Measurements from ENCODE around the gene TMEM254. TPM values are rescaled to one million over a fixed set of nuclear protein-coding genes. Genes with fewer than 3 reads are reported as not detected.

Gene TMEM254
- total RNA-seq, 6 experiments from 2014 or later: 18.1 to 33.7 (median 30.8) TPM

DNA sequence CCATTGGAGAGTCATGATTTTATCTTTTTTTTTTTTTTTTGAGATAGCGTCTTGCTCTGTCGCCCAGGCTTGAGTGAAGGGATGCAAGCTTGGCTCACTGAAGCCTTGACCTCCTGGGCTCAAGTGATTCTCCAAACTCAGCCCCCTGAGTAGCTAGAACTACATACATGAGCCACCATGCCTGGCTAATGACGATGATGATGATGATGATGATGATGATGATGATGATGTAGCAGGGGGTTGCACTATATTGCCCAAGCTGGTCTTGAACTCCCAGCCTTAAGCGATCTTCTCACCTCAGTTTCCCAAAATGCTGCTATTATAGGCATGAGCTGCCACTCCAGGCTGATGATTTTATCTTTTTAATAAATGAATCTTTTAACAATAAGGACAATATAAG is 40.2 kb downstream of the TMEM254 start:
- intact Hi-C loops (cut with DNase I): no loop called here
- 90% methylated on average over 3 of the region's 4 CpGs for WGBS (ENCODE audit: insufficient coverage, low coverage, low lambda C conversion rate, missing lambda C conversion rate)
- H3K27ac ChIP-seq: no peak overlapping the region
- DNase-seq: no peak
- H3K4me3 ChIP-seq: no peak overlapping the region
- no peaks in the 10 kb centered on the region for H3K4me1 ChIP-seq
- no peaks in the 10 kb centered on the region for H3K9me3 ChIP-seq
- H3K36me3 ChIP-seq: no peaks in the 10 kb centered on the region
- TF ChIP-seq POLR2A (IDR thresholded peaks at IDR 0.05): no peak
- TF ChIP-seq, protein P1, sequence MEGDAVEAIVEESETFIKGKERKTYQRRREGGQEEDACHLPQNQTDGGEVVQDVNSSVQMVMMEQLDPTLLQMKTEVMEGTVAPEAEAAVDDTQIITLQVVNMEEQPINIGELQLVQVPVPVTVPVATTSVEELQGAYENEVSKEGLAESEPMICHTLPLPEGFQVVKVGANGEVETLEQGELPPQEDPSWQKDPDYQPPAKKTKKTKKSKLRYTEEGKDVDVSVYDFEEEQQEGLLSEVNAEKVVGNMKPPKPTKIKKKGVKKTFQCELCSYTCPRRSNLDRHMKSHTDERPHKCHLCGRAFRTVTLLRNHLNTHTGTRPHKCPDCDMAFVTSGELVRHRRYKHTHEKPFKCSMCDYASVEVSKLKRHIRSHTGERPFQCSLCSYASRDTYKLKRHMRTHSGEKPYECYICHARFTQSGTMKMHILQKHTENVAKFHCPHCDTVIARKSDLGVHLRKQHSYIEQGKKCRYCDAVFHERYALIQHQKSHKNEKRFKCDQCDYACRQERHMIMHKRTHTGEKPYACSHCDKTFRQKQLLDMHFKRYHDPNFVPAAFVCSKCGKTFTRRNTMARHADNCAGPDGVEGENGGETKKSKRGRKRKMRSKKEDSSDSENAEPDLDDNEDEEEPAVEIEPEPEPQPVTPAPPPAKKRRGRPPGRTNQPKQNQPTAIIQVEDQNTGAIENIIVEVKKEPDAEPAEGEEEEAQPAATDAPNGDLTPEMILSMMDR (IDR thresholded peaks at IDR 0.05): no peak
- no peak for ATAC-seq
- no peaks in the 10 kb centered on the region for H3K27me3 ChIP-seq

DNA sequence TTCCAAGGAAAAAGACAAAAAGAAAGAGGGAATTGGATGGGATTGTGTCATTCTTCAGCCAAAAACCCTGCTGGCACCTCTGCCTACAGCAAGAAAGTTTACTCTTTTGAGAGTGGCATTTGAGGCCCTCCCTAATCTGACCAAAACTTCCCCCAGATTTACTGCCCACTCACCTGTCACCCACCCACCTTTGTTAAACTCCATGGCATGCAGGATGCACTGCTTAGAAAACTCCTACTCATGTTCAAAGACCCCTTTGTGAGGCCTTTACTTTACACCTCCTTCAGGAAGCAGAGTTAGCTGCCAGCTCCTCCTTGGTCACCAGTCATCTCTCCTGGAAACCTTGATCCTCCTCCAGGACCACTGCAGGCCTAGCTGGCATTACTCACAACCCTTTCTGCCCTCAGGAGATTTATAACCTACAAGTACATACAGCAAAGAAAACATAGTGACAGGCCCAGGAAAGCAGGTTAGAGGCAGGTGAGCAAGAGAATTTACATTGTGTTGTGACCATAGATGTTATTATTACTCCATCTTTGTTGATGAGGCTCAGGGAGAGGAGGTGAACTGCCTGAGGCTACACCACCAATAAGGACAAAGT is 43.7 kb downstream of the TMEM254 start:
- intact Hi-C loops (cut with DNase I): no loop called here
- no peak overlapping the region for H3K27ac ChIP-seq
- H3K27me3 ChIP-seq: no peaks in the 10 kb centered on the region
- DNase-seq (no peak), ATAC-seq (no peak)
- no peaks in the 10 kb centered on the region for H3K9me3 ChIP-seq
- no peak for TF ChIP-seq POLR2A (IDR thresholded peaks at IDR 0.05)
- TF ChIP-seq, protein P1 (IDR thresholded peaks at IDR 0.05): no peak
- H3K36me3 ChIP-seq: no peaks in the 10 kb centered on the region
- H3K4me1 ChIP-seq: no peaks in the 10 kb centered on the region
- no peak overlapping the region for H3K4me3 ChIP-seq

DNA sequence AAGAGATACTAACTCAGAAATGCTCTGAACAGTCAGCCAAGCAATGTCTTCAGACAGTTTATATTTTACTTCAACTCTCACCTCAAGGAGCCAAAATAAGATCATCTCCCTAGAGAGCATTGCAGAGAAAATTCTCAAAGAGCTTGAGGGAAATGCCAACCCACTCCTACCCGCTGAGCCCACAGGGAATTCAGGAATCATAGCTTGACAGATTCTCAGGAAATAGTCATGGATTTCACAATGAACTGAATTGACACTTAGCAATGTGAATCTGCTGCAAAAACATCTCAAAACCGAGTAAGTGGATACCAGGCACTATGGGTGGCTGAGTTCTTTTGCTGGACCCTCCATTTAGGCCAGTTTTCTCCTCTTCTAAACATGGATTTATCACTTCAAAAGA is 44.3 kb downstream of the TMEM254 start:
- H3K36me3 ChIP-seq: no peaks in the 10 kb centered on the region
- H3K4me1 ChIP-seq: no peaks in the 10 kb centered on the region
- no peak for DNase-seq
- H3K9me3 ChIP-seq: no peaks in the 10 kb centered on the region
- no peak overlapping the region for H3K4me3 ChIP-seq
- ATAC-seq: no peak
- 61% methylated on average over 2 of the region's 2 CpGs for WGBS (ENCODE audit: insufficient coverage, low coverage, low lambda C conversion rate, missing lambda C conversion rate)
- intact Hi-C loops (cut with DNase I): no loop called here
- H3K27ac ChIP-seq: no peak overlapping the region
- TF ChIP-seq POLR2A (IDR thresholded peaks at IDR 0.05): no peak
- TF ChIP-seq, protein P1 (IDR thresholded peaks at IDR 0.05): no peak
- H3K27me3 ChIP-seq: no peaks in the 10 kb centered on the region

DNA sequence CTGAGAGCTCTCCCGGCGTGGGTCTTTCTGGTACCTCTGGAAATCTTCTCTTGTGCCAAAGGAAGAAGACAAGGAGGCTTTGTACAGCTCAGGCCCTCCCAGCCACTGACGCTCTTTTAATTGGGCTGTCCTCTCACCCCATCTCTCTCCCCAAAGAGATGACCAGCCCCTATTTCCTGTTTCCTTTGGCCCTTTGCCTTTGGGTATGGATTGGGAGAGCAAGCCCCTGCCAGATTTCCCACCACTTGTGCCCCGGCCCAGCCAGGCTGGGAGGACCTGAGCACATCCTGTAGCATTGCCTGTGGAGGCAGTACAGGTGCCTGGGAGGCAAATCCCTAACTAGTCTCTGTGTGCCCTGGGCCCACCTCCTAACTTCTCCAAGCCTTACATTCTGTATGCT is 48.4 kb downstream of the TMEM254 start:
- Histone ChIP-seq H3K36me3 (no peaks in the 10 kb centered on the region), H3K27ac (no peak overlapping the region), H3K4me1 (no peaks in the 10 kb centered on the region), H3K27me3 (no peaks in the 10 kb centered on the region), H3K9me3 (no peaks in the 10 kb centered on the region), H3K4me3 (no peak overlapping the region)
- peak in 2 of 4 donors; percentile 18 to 23 for ATAC-seq
- no peak for TF ChIP-seq POLR2A (IDR thresholded peaks at IDR 0.05)
- TF ChIP-seq, protein P1 (IDR thresholded peaks at IDR 0.05): no peak
- WGBS (ENCODE audit: insufficient coverage, low coverage, low lambda C conversion rate, missing lambda C conversion rate): 39% methylated on average over 3 of the region's 4 CpGs
- intact Hi-C loops (cut with DNase I): no loop called here
- no peak for DNase-seq

DNA sequence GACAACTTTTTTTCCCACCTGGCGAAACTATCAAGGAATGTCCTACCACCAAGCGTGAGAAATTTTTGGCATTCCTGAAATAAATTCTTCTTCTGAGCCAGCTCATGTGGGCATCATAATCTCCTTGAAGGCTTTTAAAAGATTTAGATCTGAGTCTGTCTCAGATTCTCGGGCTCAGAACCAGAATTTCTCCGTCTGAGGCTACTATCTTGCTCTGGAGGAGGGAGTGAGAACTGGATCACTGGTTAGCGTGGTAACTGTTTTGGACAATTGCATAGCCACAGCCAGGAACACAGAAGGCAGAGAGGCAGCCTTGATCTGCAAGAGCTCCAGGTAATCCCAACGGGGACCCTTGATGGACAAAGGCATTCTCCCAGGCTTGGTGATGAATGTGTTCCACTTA is 53.0 kb downstream of the TMEM254 start:
- TF ChIP-seq, protein P1 (IDR thresholded peaks at IDR 0.05): no peak
- TF ChIP-seq POLR2A (IDR thresholded peaks at IDR 0.05): no peak
- H3K4me3 ChIP-seq: no peak overlapping the region
- no peaks in the 10 kb centered on the region for H3K9me3 ChIP-seq
- peaks cover 0 to 9% (median 0%) of the 10 kb centered on the region in 4 donors for H3K4me1 ChIP-seq
- no peak for DNase-seq
- no peak for ATAC-seq
- WGBS (ENCODE audit: insufficient coverage, low coverage, low lambda C conversion rate, missing lambda C conversion rate): 77% methylated on average over 4 of the region's 6 CpGs
- intact Hi-C loops (cut with DNase I): no loop called here
- H3K36me3 ChIP-seq: no peaks in the 10 kb centered on the region
- no peak overlapping the region for H3K27ac ChIP-seq
- H3K27me3 ChIP-seq: no peaks in the 10 kb centered on the region

Measured in right lobe of liver (tissue), 6 donors.